DND-41 (cell line): ENCODE measurements around the gene ACER2.

Experiments
- ATAC-seq: fragments of 200-7000 bp; cut with Tn5 transposase; 3 replicates; pipeline ENCODE4 v1.9.1; 2021; ENCODE audit warnings: low read depth; ENCODE audit not compliant: insufficient read depth
- DNase-seq: peaks from one replicate; pipeline ENCODE4 v3.0.0-alpha.2; 2020
- H2AFZ ChIP-seq: 2 replicates; pipeline ENCODE4 v1.6.0; 2012; ENCODE audit warnings: low read depth, low read length
- H3K27ac ChIP-seq: 2 replicates; pipeline ENCODE4 v1.5.1; 2012; ENCODE audit warnings: low read length, inconsistent platforms
- H3K27me3 ChIP-seq: fragments of 200-600 bp; sonication (generic); 2 replicates; pipeline ENCODE4 v1.6.0; 2012; ENCODE audit warnings: low read length, mild to moderate bottlenecking, inconsistent platforms; ENCODE audit not compliant: insufficient read depth, poor library complexity
- H3K36me3 ChIP-seq: 2 replicates; pipeline ENCODE4 v1.5.1; 2012; ENCODE audit warnings: low read length, inconsistent platforms; ENCODE audit not compliant: insufficient read depth
- H3K4me1 ChIP-seq: 2 replicates; pipeline ENCODE4 v1.5.1; 2012; ENCODE audit warnings: mild to moderate bottlenecking, low read length; ENCODE audit not compliant: insufficient read depth
- H3K4me2 ChIP-seq: 2 replicates; pipeline ENCODE4 v1.6.0; 2012; ENCODE audit warnings: mild to moderate bottlenecking, moderate library complexity, low read length, inconsistent platforms; ENCODE audit not compliant: insufficient read depth
- H3K4me3 ChIP-seq, 2 experiments: fragments of 200-600 bp in 1 of 2; shearing (Covaris generic) in 1 of 2; 2 replicates each; pipeline ENCODE4 v1.5.1; 2012 to 2016; ENCODE audit warnings: inconsistent platforms in 2 of 2, low read length in 2 of 2, mild to moderate bottlenecking in 2 of 2, low read depth in 1 of 2, moderate library complexity in 1 of 2
- H3K79me2 ChIP-seq: 2 replicates; pipeline ENCODE4 v1.6.0; 2012; ENCODE audit warnings: low read length, inconsistent platforms; ENCODE audit not compliant: insufficient read depth
- H3K9ac ChIP-seq: 2 replicates; pipeline ENCODE4 v1.6.0; 2012; ENCODE audit warnings: low read depth, mild to moderate bottlenecking, inconsistent platforms, low read length, moderate library complexity
- H3K9me3 ChIP-seq: 2 replicates; pipeline ENCODE4 v1.5.1; 2012; ENCODE audit warnings: low read length, moderate library complexity, mild to moderate bottlenecking, inconsistent platforms; ENCODE audit not compliant: insufficient read depth, severe bottlenecking
- H4K20me1 ChIP-seq: 2 replicates; pipeline ENCODE4 v1.6.0; 2012; ENCODE audit warnings: low read length; ENCODE audit not compliant: insufficient read depth
- CTCF ChIP-seq: IDR thresholded peaks from 2 replicates; pipeline ENCODE4 v1.5.1; 2012; ENCODE audit warnings: borderline replicate concordance, low read length, moderate library complexity, mild to moderate bottlenecking; ENCODE audit not compliant: poor library complexity, severe bottlenecking; ENCODE audit errors: extremely low read depth
- EZH2 ChIP-seq: IDR thresholded peaks from 3 replicates; pipeline ENCODE4 v1.6.1; 2012; ENCODE audit warnings: borderline replicate concordance, low read depth, mild to moderate bottlenecking, moderate library complexity, low read length, inconsistent platforms; ENCODE audit not compliant: severe bottlenecking

The ACER2 gene

GRCh38 chr9:19423163-19423562 is 14.4 kb downstream of the ACER2 start:
- TF ChIP-seq EZH2 = no peak
- no peaks in the 10 kb centered on the region for H3K27me3 ChIP-seq
- no peak overlapping the region for H2AFZ ChIP-seq
- H3K9ac ChIP-seq = no peak overlapping the region
- no peaks in the 10 kb centered on the region for H3K9me3 ChIP-seq
- H3K27ac ChIP-seq = no peak overlapping the region
- H3K4me1 ChIP-seq = no peaks in the 10 kb centered on the region
- ATAC-seq = no peak
- no peak overlapping the region for H3K4me2 ChIP-seq
- no peak overlapping the region for H3K4me3 ChIP-seq
- no peak for DNase-seq
- H3K36me3 ChIP-seq = no peaks in the 10 kb centered on the region
- no peaks in the 10 kb centered on the region for H4K20me1 ChIP-seq
- no peaks in the 10 kb centered on the region for H3K79me2 ChIP-seq

- DNase-seq = no peak
- H3K9me3 ChIP-seq = no peaks in the 10 kb centered on the region
- H3K27me3 ChIP-seq = no peaks in the 10 kb centered on the region
- TF ChIP-seq CTCF (no peak), EZH2 (no peak)
- no peak overlapping the region for H3K4me3 ChIP-seq
- no peak overlapping the region for H3K4me2 ChIP-seq
- no peak overlapping the region for H3K27ac ChIP-seq
- H3K36me3 ChIP-seq = no peaks in the 10 kb centered on the region
- H4K20me1 ChIP-seq = no peaks in the 10 kb centered on the region
- no peak overlapping the region for H2AFZ ChIP-seq
- no peaks in the 10 kb centered on the region for H3K79me2 ChIP-seq
- H3K9ac ChIP-seq = no peak overlapping the region
- no peak for ATAC-seq
- no peaks in the 10 kb centered on the region for H3K4me1 ChIP-seq
These were observed 15.5 kb downstream of the ACER2 start for GRCh38 chr9:19424176-19424779.

GRCh38 chr9:19429595-19429994 is 20.8 kb downstream of the ACER2 start:
- Histone ChIP-seq H3K9me3 (no peaks in the 10 kb centered on the region), H3K4me1 (no peaks in the 10 kb centered on the region), H3K36me3 (no peaks in the 10 kb centered on the region), H3K79me2 (no peaks in the 10 kb centered on the region), H4K20me1 (no peaks in the 10 kb centered on the region), H3K4me3 (no peak overlapping the region), H2AFZ (no peak overlapping the region), H3K27ac (no peak overlapping the region), H3K4me2 (no peak overlapping the region), H3K9ac (no peak overlapping the region), H3K27me3 (no peaks in the 10 kb centered on the region)
- no peak for TF ChIP-seq EZH2
- no peak for TF ChIP-seq CTCF
- DNase-seq (no peak), ATAC-seq (no peak)

GRCh38 chr9:19430201-19430760 is 21.5 kb downstream of the ACER2 start:
- ATAC-seq = no peak
- Histone ChIP-seq H3K4me3 (no peak overlapping the region), H3K9ac (no peak overlapping the region), H3K79me2 (no peaks in the 10 kb centered on the region), H3K36me3 (no peaks in the 10 kb centered on the region), H4K20me1 (no peaks in the 10 kb centered on the region), H3K4me2 (no peak overlapping the region), H3K9me3 (no peaks in the 10 kb centered on the region), H3K4me1 (no peaks in the 10 kb centered on the region), H3K27ac (no peak overlapping the region), H2AFZ (no peak overlapping the region), H3K27me3 (no peaks in the 10 kb centered on the region)
- no peak for DNase-seq
- TF ChIP-seq CTCF (no peak), EZH2 (no peak)
